ENCODE data around the gene FAM43B.

DNA sequence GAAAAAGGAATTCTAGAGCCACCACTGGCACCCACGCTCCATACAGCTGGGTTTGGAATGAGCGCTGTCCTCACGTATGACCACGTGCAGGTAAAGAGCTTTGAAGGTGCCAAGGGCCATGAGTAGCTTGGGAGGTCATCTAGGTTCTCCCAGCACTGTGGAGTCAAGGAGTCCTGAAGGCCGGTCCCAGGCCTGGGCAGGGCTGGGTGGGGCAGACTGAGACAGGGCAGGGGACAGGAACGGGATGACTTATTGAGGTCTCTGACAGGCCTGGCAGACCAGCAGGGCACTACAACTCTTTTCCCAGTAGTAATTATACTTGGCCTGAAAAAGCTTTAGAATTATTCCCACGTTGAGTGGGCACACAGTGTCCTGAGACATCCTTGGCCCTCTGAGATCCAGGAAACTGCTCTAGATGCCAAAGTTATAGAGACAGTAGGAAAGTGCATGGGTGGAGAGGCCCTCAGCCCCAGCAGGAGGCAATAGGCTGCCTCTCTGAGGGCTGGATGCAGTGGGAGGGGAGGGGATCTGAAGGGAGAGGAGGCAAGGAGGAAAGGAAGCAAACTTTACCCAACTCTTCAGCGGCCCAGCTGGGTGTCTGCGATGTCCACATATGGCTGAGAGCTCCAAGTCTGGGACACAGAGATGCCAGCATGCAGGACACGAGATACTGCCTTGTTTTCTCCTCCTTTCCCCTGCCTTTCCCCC, 34.7 kb downstream of the FAM43B start:
- TF ChIP-seq, protein P1, sequence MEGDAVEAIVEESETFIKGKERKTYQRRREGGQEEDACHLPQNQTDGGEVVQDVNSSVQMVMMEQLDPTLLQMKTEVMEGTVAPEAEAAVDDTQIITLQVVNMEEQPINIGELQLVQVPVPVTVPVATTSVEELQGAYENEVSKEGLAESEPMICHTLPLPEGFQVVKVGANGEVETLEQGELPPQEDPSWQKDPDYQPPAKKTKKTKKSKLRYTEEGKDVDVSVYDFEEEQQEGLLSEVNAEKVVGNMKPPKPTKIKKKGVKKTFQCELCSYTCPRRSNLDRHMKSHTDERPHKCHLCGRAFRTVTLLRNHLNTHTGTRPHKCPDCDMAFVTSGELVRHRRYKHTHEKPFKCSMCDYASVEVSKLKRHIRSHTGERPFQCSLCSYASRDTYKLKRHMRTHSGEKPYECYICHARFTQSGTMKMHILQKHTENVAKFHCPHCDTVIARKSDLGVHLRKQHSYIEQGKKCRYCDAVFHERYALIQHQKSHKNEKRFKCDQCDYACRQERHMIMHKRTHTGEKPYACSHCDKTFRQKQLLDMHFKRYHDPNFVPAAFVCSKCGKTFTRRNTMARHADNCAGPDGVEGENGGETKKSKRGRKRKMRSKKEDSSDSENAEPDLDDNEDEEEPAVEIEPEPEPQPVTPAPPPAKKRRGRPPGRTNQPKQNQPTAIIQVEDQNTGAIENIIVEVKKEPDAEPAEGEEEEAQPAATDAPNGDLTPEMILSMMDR (IDR thresholded peaks at IDR 0.05; ENCODE audit: low read length): no peak
- no peak for TF ChIP-seq EZH2 (IDR thresholded peaks at IDR 0.05; ENCODE audit: borderline replicate concordance, low read length)
